OCI-LY7 (cell line): ENCODE results near the gene TFCP2L1.

Experiments used
- EZH2phosphoT487 ChIP-seq: fragments of 200-600 bp; sonication (generic); IDR thresholded peaks from 2 replicates; pipeline ENCODE4 v1.6.1; 2018; ENCODE audit warnings: low read depth, borderline replicate concordance, mild to moderate bottlenecking, mixed run types, antibody characterized with exemption, low read length, moderate library complexity, mixed read lengths
- TF ChIP-seq, protein P1 (sequence below): fragments of 200-600 bp; sonication (generic); conservative IDR thresholded peaks from 2 replicates; pipeline ENCODE4 v1.5.1; 2014; ENCODE audit warnings: mild to moderate bottlenecking, antibody characterized with exemption, low read length, moderate library complexity, mixed read lengths

DNA sequence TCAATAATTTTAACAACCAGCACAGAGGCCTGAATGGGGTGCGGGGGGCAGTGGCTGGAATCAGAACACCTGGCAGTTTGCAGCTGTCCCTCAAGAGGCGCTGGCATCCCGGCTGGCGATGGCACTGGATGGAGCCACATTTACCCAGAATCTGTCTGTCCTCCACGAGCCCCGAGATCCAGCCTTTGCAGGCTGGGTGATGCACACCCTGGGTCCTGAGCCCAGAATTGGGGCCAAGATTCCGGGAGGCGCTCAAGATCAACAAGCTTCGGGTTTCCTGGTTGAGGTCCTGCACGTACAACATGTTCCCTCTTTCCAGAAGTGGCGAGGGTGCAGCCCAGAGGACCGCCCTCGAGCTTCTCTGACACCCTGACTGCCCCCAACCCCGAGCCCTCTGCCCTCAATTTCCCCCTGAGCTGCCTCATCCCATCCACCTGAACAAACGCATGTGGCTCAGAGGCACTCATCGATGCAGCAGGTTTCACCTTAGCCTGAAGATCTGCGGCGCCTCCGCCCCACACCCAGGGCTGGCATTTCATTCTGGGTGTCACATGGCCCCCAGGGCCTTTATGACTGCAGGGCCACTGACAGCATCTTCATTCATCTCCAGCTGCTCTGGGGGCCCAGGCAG lies 97.5 kb downstream of the TFCP2L1 start:
- no peak for TF ChIP-seq EZH2phosphoT487
- TF ChIP-seq, protein P1, sequence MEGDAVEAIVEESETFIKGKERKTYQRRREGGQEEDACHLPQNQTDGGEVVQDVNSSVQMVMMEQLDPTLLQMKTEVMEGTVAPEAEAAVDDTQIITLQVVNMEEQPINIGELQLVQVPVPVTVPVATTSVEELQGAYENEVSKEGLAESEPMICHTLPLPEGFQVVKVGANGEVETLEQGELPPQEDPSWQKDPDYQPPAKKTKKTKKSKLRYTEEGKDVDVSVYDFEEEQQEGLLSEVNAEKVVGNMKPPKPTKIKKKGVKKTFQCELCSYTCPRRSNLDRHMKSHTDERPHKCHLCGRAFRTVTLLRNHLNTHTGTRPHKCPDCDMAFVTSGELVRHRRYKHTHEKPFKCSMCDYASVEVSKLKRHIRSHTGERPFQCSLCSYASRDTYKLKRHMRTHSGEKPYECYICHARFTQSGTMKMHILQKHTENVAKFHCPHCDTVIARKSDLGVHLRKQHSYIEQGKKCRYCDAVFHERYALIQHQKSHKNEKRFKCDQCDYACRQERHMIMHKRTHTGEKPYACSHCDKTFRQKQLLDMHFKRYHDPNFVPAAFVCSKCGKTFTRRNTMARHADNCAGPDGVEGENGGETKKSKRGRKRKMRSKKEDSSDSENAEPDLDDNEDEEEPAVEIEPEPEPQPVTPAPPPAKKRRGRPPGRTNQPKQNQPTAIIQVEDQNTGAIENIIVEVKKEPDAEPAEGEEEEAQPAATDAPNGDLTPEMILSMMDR: no peak
